SU-DHL-6 (cell line): ENCODE data around the gene CLTCL1.
"Not testable (repeated sequence)": the region's sequence is repeated elsewhere in the genome, so short reads cannot be mapped to it uniquely, and the experiment has no call there.

Source experiments
- H2AFZ ChIP-seq: fragments of 200-600 bp; sonication (generic); 2 replicates; pipeline ENCODE4 v1.6.1; 2014; ENCODE audit warnings: low read depth, mild to moderate bottlenecking, moderate library complexity, mixed read lengths, antibody characterized with exemption, low read length; ENCODE audit not compliant: severe bottlenecking
- H3F3A ChIP-seq: fragments of 200-600 bp; shearing (Covaris generic); 2 replicates; pipeline ENCODE4 v1.6.0; 2016; ENCODE audit warnings: antibody characterized with exemption, mild to moderate bottlenecking; ENCODE audit not compliant: insufficient read depth
- H3K27ac ChIP-seq: fragments of 200-600 bp; sonication (generic); 2 replicates; pipeline ENCODE4 v1.5.1; 2016; ENCODE audit warnings: low read depth, mild to moderate bottlenecking, low read length, moderate library complexity, mixed read lengths
- H3K27me3 ChIP-seq: fragments of 200-600 bp; sonication (generic), shearing (Covaris generic); 2 replicates; pipeline ENCODE4 v1.6.0; 2014; ENCODE audit warnings: mild to moderate bottlenecking, low read length
- H3K36me3 ChIP-seq: fragments of 200-600 bp; sonication (generic); 2 replicates; pipeline ENCODE4 v1.6.1; 2014; ENCODE audit warnings: mild to moderate bottlenecking, low read length, mixed read lengths
- H3K4me2 ChIP-seq: fragments of 300-600, 200-600 bp; shearing (Covaris generic), sonication (generic); 2 replicates; pipeline ENCODE4 v1.6.0; 2014; ENCODE audit warnings: low read length, low read depth, mild to moderate bottlenecking; ENCODE audit not compliant: poor library complexity, severe bottlenecking
- H3K4me3 ChIP-seq: fragments of 200-600 bp; sonication (generic); 2 replicates; pipeline ENCODE4 v1.5.1; 2014; ENCODE audit warnings: antibody characterized with exemption, low read length, mild to moderate bottlenecking, mixed read lengths; ENCODE audit not compliant: insufficient read depth, poor library complexity, severe bottlenecking
- H3K79me2 ChIP-seq: fragments of 200-600 bp; sonication (generic); 2 replicates; pipeline ENCODE4 v1.6.1; 2014; ENCODE audit warnings: mild to moderate bottlenecking, low read length, moderate library complexity; ENCODE audit not compliant: insufficient read depth
- H3K9ac ChIP-seq: fragments of 200-600 bp; sonication (generic); 2 replicates; pipeline ENCODE4 v1.7.0; 2014; ENCODE audit warnings: mild to moderate bottlenecking, low read length
- H3K9me2 ChIP-seq: fragments of 200-600 bp; sonication (generic); replicated peaks from 2 replicates; pipeline ENCODE4 v1.6.1; 2014; ENCODE audit warnings: low read length; ENCODE audit not compliant: insufficient read depth
- H3K9me3 ChIP-seq: fragments of 200-600 bp; sonication (generic); 2 replicates; pipeline ENCODE4 v1.6.1; 2014; ENCODE audit warnings: low read length, mixed read lengths; ENCODE audit not compliant: insufficient read depth
- H4K20me1 ChIP-seq: fragments of 200-600 bp; sonication (generic); 2 replicates; pipeline ENCODE4 v1.6.1; 2014; ENCODE audit warnings: low read depth, mild to moderate bottlenecking, antibody characterized with exemption, low read length, moderate library complexity, mixed read lengths
- EZH2phosphoT487 ChIP-seq: fragments of 200-600 bp; sonication (generic), shearing (Covaris generic); conservative IDR thresholded peaks from 2 replicates; pipeline ENCODE4 v1.6.1; 2018; ENCODE audit warnings: mild to moderate bottlenecking, antibody characterized with exemption, low read length, moderate library complexity, mixed read lengths
- TF ChIP-seq, protein P1 (sequence below): fragments of 200-600 bp; sonication (generic); IDR thresholded peaks from one replicate; pipeline ENCODE4 v1.5.1; 2017; ENCODE audit warnings: antibody characterized with exemption, mild to moderate bottlenecking, low read length, moderate library complexity; ENCODE audit not compliant: insufficient read depth, poor library complexity, severe bottlenecking

CLTCL1 gene

DNA sequence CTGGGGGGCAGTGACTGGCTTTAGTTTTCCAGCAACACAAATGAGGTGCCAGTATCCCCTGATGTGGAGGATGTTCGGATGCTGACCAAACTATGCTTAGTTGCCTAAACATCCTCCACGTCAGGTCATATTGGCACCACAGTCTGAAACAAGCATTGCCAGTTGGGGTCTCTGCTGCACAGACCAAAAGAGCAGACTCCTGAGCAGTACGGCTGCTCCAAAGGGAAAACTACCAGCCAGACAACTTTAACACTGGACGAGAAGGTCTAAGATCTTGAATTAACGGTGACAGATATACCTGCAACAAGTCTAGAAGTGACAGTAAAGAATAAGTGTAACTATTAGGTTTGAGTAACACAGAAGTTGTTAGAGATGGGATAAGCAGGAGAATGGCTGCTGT, 40.5 kb upstream of the CLTCL1 start:
- Histone ChIP-seq H3K9me3 (no peaks in the 10 kb centered on the region), H3K9ac (no peak overlapping the region), H3F3A (no peaks in the 10 kb centered on the region), H3K79me2 (no peaks in the 10 kb centered on the region), H3K36me3 (peaks cover 11% of the 10 kb centered on the region; the same call in 1 of the 2 replicates), H3K27ac (no peak overlapping the region), H2AFZ (no peak overlapping the region), H3K4me3 (no peak overlapping the region), H3K27me3 (no peaks in the 10 kb centered on the region), H3K9me2 (no peaks in the 10 kb centered on the region), H4K20me1 (no peaks in the 10 kb centered on the region), H3K4me2 (no peak overlapping the region)
- TF ChIP-seq, protein P1, sequence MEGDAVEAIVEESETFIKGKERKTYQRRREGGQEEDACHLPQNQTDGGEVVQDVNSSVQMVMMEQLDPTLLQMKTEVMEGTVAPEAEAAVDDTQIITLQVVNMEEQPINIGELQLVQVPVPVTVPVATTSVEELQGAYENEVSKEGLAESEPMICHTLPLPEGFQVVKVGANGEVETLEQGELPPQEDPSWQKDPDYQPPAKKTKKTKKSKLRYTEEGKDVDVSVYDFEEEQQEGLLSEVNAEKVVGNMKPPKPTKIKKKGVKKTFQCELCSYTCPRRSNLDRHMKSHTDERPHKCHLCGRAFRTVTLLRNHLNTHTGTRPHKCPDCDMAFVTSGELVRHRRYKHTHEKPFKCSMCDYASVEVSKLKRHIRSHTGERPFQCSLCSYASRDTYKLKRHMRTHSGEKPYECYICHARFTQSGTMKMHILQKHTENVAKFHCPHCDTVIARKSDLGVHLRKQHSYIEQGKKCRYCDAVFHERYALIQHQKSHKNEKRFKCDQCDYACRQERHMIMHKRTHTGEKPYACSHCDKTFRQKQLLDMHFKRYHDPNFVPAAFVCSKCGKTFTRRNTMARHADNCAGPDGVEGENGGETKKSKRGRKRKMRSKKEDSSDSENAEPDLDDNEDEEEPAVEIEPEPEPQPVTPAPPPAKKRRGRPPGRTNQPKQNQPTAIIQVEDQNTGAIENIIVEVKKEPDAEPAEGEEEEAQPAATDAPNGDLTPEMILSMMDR, result no peak
- no peak for TF ChIP-seq EZH2phosphoT487

DNA sequence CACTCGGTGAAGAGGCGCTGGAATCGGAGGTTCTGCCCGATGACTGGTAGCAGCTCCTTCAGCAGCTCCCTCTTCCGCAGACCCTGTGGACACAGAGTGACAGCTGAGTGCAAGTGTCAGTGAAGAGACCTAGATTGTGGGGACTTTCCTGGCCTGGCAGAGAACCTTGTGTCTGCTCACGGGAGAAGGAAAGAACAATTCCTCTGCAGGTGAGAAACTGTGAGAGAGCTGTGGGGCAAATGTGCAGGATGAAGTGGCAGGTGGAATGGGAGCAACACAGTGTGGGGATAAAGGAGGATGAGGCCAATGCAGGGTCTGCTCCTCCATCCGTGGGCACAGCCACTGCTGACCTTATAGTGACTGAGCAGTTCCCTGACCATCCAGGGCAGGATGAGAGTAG, 40.0 kb upstream of the CLTCL1 start:
- TF ChIP-seq, protein P1, result no peak
- TF ChIP-seq EZH2phosphoT487, result no peak
- Histone ChIP-seq H2AFZ (no peak overlapping the region), H3K36me3 (peaks cover 10% of the 10 kb centered on the region; the same call in 1 of the 2 replicates), H3K9me2 (no peaks in the 10 kb centered on the region), H3K9ac (no peak overlapping the region), H3F3A (no peaks in the 10 kb centered on the region), H4K20me1 (no peaks in the 10 kb centered on the region), H3K4me2 (no peak overlapping the region), H3K27me3 (no peaks in the 10 kb centered on the region), H3K9me3 (no peaks in the 10 kb centered on the region), H3K27ac (no peak overlapping the region), H3K4me3 (no peak overlapping the region), H3K79me2 (no peaks in the 10 kb centered on the region)

DNA sequence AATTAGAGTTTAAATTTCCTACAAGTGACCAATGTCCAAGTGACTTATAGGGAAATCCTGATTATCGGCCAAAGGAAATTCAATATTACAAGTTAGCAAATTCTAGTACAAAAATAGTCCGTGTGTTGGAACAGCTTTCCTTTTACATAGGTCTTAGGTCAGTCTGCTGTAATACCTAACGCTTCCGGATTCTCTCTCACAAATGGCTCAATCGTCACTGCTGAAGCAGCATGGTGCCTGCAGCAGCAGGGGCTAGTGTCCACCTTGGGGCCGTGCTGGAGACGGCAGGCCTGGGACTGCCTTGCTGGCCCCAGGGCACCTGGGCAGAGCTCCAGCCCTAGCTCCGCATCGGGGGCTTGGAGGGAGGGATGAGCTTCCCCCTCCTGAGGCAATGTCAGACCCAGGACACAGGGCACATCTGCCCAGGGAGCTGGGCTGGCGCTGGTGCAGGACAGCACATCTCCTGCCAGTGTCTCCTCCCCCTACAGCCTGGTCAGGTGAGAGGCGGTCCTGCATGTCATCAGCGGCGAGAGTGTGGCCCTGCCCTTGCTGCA, 39.4 kb upstream of the CLTCL1 start:
- Histone ChIP-seq H3K79me2 (no peaks in the 10 kb centered on the region), H3K9me3 (no peaks in the 10 kb centered on the region), H3K4me2 (no peak overlapping the region), H3K4me3 (no peak overlapping the region), H3F3A (no peaks in the 10 kb centered on the region), H3K27ac (no peak overlapping the region), H4K20me1 (no peaks in the 10 kb centered on the region), H3K27me3 (no peaks in the 10 kb centered on the region), H3K36me3 (peaks cover 5% of the 10 kb centered on the region; the same call in 1 of the 2 replicates), H3K9ac (no peak overlapping the region), H2AFZ (no peak overlapping the region), H3K9me2 (no peaks in the 10 kb centered on the region)
- TF ChIP-seq, protein P1, result no peak
- no peak for TF ChIP-seq EZH2phosphoT487

DNA sequence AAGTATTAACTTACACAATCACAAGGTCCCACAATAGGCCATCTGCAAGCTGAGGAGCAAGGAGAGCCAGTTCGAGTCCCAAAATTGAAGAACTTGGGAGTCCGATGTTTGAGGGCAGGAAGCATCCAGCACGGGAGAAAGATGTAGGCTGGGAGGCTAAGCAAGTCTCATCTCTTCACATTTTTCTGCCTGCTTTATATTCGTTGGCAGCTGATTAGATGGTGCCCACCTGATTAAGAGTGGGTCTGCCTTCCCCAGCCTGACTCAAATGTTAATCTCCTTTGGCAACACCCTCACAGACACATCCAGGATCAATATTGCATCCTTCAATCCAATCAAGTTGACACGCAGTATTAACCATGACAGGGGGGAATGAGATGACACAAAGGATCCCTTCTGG, 38.7 kb upstream of the CLTCL1 start:
- not testable (repeated sequence) for H3K9me3 ChIP-seq, H3K27me3 ChIP-seq, H3K79me2 ChIP-seq, H3K4me2 ChIP-seq, H3F3A ChIP-seq, H2AFZ ChIP-seq, H3K4me3 ChIP-seq, H3K9me2 ChIP-seq, H3K9ac ChIP-seq, H4K20me1 ChIP-seq, H3K27ac ChIP-seq, H3K36me3 ChIP-seq
